ENCODE results near the gene GIPR.
"Not testable (repeated sequence)": the region's sequence is repeated elsewhere in the genome, so short reads cannot be mapped to it uniquely, and the experiment has no call there.

The GIPR gene

DNA sequence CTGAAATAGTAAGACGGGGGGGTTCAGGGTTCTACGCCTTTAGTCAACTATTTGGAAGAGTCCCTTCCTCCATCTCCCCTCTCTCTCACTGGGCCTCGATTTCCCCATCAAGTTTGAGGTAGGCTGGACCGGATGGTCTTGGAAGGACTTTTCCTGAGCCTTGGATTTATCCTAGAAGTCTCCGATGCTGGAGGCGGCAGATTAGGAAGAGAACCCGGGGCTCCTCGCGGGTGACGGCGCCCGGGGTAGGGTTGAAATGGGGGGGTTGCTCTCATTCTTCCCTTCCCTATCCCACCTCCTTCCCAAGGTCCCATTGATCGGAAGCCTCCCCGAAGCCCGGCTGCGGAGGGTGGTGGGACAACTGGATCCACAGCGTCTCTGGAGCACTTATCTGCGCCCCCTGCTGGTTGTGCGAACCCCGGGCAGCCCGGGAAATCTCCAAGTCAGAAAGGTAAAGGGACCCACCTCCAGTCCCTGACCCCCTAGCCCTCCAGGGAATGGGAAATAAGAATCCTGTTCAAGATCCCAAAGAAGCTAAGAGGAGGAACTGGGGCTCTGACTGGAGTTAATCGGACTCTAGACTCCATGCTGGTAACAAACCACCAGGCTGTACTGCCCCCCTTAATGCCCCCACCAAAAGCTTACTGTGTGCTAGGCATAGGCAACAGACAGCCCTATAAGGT, 25.2 kb downstream of the GIPR start:
- DNase-seq = peak; percentile 83

DNA sequence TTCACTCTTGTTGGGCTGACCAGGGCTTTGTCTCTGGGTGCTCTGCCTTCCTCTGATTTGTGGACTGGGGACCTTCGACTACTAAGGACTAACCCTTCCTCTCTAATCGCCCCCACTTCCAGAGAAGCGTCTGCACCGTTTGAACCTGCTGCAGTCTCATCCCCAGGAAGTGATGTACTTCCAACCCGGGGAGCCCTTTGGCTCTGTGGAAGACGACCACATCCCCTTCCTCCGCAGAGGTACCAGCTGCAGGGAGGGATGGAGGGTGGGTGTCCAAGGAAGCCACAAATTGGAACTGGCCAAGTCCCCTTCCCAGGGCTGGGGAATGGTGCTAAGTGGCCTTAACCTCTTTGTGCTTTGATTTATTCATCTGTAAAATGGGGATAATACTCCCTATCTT, 33.7 kb downstream of the GIPR start:
- DNase-seq = no peak

- DNase-seq = no peak
Observed at GRCh38 chr19:45705115-45705514, 37.1 kb downstream of the GIPR start.

DNA sequence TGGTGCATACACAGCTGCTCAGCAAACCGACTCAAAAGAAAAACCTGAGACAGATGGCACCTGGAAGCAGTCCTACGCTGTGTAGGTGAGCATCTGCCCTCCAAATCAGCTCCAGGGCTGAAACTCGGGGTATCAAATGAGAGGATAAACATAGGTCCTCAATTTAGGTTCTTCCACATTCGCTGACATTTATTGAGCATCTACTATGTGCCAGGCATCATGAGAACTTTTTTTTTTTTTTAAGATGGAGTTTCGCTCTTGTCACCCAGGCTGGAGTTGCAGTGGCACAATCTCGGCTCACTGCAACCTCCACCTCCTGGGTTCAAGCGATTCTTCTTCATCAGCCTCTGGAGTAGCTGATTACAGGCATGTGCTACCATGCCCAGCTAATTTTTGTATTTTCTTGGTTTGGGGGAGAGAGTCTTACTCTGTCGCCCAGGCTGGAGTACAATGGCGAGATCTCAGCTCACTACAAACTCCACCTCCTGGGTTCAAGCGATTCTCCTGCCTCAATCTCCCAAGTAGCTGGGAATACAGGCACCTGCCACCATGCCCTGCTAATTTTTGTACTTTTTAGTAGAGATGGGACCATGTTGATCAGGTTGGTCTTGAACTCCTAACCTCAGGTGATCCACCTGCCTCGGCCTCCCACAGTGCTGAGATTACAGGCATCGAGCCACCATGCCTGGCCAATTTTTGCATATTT, 37.8 kb downstream of the GIPR start:
- DNase-seq = no peak

GRCh38 chr19:45710356-45711130, 42.5 kb downstream of the GIPR start:
- DNase-seq = no peak

DNA sequence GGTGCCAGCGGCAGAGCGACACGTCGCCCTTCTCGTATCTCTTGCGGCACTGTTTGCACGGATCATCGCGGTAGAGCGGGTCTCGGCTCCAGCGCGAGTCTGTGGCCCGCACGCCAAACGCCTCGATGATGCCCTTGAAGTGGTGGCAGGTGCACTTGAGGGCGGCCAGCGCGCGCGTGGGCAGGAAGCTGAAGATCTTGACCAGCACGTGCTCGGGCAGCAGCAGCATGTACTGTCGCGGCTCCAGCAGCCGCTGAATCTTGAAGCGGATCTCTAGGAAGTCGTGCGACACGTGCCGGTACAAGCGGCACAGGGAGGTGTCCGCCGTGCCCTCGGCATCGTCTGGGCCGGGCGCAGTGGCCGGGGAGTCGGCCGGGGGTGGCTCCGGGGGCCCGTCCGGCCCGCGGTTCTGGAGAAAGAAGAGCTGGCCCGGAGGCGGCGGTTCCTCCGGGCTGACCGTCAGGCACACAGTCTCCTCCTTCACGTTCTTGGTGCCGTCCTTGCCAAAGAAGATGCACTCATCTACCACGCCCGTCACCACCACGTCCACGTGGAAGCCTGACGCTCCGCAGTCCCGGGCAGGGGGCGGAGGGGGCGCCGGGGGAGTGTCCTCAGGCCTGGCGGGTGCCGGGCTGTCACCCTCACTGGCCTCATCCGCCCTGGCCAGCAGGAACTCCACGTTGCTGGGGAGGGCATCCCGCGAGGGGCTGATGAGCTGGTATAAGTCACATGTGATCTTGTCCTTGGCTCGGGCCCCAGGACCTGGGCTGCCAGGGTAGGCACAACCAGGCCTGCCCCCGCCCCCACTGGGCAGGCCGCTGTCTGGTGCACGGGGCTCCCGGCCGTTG, 44.1 kb downstream of the GIPR start:
- DNase-seq = no peak

- no peak for DNase-seq
Observed at GRCh38 chr19:45712699-45713067, 44.7 kb downstream of the GIPR start.

DNA sequence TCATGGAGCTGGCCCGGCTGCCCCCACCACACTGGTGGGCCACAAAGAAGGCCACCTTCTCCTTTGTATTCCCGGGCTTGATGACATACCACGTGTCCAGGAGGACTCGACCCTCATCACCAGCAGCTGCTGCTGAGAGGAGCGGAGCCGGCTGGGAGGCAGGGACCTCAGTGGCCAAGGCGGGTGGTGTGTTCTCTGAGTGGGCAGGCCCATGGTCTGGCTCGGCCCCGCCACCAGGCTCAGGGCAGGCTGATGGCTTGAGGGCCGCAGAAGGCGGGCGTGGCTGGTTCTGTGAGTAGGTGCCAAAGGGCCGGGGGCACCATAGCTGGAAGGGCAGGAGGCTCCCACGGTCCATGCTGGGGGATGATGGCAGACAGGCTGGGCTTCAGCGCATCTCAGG, 45.1 kb downstream of the GIPR start:
- no peak for DNase-seq

DNA sequence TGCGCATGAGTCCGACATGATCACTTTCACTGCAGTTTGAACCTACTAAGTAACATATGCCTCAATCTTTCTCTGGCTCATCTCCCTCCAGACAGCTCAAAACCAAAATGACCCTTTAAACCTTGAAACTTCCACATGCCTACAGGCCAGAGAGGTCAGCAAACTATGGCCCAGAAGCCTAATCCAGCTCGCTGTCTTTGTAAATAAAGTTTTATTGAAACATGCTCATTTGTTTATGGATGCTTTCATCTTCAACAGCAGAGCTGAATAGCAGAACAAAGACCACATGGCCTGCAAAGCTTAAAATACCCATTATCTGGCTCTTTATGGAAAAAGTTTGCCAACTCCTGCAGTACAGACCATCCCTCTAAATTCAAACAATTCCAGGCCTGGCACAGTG, 47.1 kb downstream of the GIPR start:
- no peak for DNase-seq

DNA sequence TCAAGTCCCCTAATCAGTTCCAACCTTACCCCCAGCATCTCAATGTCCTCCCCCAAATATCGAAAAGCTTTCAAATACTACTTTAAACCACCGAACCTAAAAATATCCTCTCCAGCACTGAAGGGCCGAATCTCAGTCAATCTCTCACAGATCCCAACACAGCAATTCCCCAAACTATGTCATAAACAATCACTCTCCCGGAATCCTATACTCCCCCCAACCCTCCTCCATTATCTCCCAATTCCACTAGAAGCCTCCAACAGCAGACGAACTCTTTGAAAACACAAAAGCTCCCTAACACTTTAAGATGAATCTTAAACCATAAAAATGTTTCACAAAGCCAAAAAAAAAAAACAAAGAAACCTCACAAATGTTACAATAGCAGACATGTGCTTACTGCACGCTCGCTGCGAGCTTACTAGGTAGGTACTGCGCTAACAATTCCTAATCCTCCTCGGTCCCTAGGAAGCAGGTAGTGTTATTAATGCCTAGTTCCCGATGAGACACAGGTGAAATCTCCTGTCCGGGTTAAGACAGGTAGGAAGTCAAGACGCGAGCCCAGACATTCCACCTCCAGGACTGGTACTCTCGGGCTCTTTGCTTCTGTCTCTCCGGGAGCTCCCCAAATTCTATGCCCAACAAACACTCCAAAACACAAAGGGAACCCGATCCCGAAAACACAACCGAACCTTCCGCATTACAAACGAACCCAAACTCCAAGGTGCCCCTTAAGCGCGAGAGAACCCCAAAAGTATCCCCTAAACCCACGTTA, 48.5 kb downstream of the GIPR start:
- no peak for DNase-seq

DNA sequence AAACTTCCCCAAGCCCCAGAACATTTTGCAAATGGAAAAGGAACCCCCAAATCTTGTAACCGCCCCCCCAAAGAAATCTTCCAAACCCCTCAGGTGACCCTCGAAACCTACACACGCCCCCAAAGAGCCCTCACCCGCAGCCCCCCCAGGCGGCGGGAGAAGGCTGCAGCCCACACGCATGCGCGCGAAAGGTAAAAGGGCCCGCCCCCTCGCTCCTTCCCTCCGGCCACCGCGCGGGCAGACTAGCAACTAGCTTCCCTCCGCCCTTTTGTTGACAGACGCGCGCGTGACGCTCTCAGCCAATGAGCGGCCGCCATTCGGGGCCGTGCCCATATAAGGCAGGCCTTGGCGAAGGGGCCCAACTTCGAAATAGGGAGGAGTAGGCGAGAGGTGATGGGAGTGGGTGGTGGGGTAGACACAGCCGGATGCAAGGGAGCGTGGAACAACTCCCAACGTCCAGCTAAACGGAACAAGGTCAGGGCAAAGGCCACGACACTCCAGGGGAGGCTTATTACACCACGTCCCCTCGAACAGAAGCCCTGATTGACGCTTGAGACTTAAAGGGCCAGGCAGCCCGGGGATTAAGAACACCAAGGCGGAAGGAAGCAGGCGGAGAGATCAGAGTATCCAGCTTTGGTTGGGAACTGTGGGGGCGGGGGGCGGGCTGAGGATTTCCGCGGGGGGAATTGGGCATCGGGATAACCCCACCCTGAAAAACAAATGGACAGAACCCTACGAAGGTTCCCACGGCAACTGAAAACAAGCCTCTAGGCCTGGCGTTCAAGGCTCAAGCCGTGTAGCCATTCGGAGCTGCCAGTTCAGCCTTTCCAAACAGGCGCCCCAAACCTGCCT, 49.3 kb downstream of the GIPR start:
- DNase-seq = peak; percentile 99

- DNase-seq = no peak
Observed at GRCh38 chr19:45717983-45718650, 50.1 kb downstream of the GIPR start.

- not testable (repeated sequence) for DNase-seq
Observed at GRCh38 chr19:45720065-45720464, 52.0 kb downstream of the GIPR start.

- DNase-seq = not testable (repeated sequence)
Observed at GRCh38 chr19:45728683-45729082, 60.7 kb downstream of the GIPR start.

GRCh38 chr19:45729800-45730290, 61.8 kb downstream of the GIPR start:
- peak; percentile 28 for DNase-seq

DNA sequence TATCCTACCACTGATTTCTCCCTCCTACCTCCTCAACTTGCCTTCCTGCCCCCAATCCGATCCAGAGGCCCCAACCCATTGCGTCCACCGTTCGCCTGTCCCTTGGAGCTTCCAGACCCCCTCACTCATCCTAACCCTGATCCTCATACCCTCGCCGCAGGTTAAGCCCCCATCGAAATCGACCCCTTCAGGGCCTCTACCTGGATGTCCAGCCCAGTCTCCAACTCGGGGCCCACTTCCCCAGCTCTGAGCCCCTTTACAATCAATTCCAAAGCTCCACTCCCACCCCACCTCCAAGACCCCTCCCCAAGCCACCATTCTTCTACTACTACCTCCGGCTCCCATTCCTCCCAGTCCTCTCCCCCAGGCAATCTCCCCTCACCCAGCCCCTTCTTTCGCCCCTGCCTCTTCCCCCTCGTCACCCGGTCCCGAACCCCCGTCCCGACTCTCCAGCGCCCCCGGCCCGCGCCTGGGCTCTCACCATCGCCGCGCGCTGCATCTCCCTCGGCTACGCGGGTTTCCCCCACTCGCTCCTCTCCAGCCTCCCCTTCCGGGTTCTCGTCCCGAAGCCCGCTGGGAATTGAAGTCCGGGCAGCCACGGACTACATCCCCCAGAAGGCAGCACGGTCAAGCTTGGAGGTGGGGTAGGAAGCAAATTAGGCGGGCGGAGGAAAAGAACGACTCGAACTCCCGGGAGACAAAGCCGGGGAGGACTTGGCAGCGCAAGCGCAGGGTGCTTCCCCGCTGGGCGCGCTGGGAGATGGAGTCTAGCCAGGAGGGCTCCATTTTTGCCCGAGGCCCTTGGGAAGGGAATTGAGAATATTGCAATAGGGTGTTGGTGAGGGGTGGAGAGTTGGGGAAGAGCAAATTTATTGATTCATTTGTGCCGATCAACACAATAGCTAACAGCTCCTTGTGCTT, 62.6 kb downstream of the GIPR start, which contains the start of gene FBXO46:
Gene FBXO46 (minus strand): TSS at position 529 of the 921 bp plus-strand sequence. CDS start 17,401 bp downstream, outside the sequence.
- DNase-seq = peak; percentile 98
